ENCODE data around the gene ZBTB16.

ZBTB16 gene

GRCh38 chr11:114155116-114155515, 95.6 kb downstream of the ZBTB16 start:
- TF ChIP-seq ZNF274 (IDR thresholded peaks at IDR 0.05; ENCODE audit: low read depth, low read length), result no peak
- no peak overlapping the region for H3K4me3 ChIP-seq (ENCODE audit: low read length)

GRCh38 chr11:114156131-114156581, 96.6 kb downstream of the ZBTB16 start:
- no peak overlapping the region for H3K4me3 ChIP-seq (ENCODE audit: low read length)
- TF ChIP-seq ZNF274 (IDR thresholded peaks at IDR 0.05; ENCODE audit: low read depth, low read length), result no peak

- H3K4me3 ChIP-seq (ENCODE audit: low read length), result no peak overlapping the region
- TF ChIP-seq ZNF274 (IDR thresholded peaks at IDR 0.05; ENCODE audit: low read depth, low read length), result no peak
Measured at GRCh38 chr11:114156782-114157181, 97.3 kb downstream of the ZBTB16 start.

GRCh38 chr11:114157476-114158050, 98.1 kb downstream of the ZBTB16 start:
- no peak for TF ChIP-seq ZNF274 (IDR thresholded peaks at IDR 0.05; ENCODE audit: low read depth, low read length)

GRCh38 chr11:114158421-114158820, 98.9 kb downstream of the ZBTB16 start:
- TF ChIP-seq ZNF274 (IDR thresholded peaks at IDR 0.05; ENCODE audit: low read depth, low read length), result no peak

More at GRCh38 chr11:114157476-114158050, 98.1 kb downstream of the ZBTB16 start:
- no peak overlapping the region for H3K4me3 ChIP-seq (ENCODE audit: low read length)

GRCh38 chr11:114158886-114159285, 99.4 kb downstream of the ZBTB16 start:
- TF ChIP-seq ZNF274 (IDR thresholded peaks at IDR 0.05; ENCODE audit: low read depth, low read length), result no peak
- no peak overlapping the region for H3K4me3 ChIP-seq (ENCODE audit: low read length)

More at GRCh38 chr11:114158421-114158820, 98.9 kb downstream of the ZBTB16 start:
- no peak overlapping the region for H3K4me3 ChIP-seq (ENCODE audit: low read length)

GRCh38 chr11:114159320-114159719, 99.8 kb downstream of the ZBTB16 start:
- no peak for TF ChIP-seq ZNF274 (IDR thresholded peaks at IDR 0.05; ENCODE audit: low read depth, low read length)
- no peak overlapping the region for H3K4me3 ChIP-seq (ENCODE audit: low read length)

- TF ChIP-seq ZNF274 (IDR thresholded peaks at IDR 0.05; ENCODE audit: low read depth, low read length), result no peak
- no peak overlapping the region for H3K4me3 ChIP-seq (ENCODE audit: low read length)
Measured at GRCh38 chr11:114159802-114160632, 100.5 kb downstream of the ZBTB16 start.

GRCh38 chr11:114160894-114161293, 101.4 kb downstream of the ZBTB16 start:
- TF ChIP-seq ZNF274 (IDR thresholded peaks at IDR 0.05; ENCODE audit: low read depth, low read length), result no peak
- H3K4me3 ChIP-seq (ENCODE audit: low read length), result no peak overlapping the region

GRCh38 chr11:114161486-114162250, 102.2 kb downstream of the ZBTB16 start:
- TF ChIP-seq ZNF274 (IDR thresholded peaks at IDR 0.05; ENCODE audit: low read depth, low read length), result no peak

GRCh38 chr11:114162719-114163123, 103.2 kb downstream of the ZBTB16 start:
- TF ChIP-seq ZNF274 (IDR thresholded peaks at IDR 0.05; ENCODE audit: low read depth, low read length), result no peak
- H3K4me3 ChIP-seq (ENCODE audit: low read length), result no peak overlapping the region

More at GRCh38 chr11:114161486-114162250, 102.2 kb downstream of the ZBTB16 start:
- H3K4me3 ChIP-seq (ENCODE audit: low read length), result no peak overlapping the region

GRCh38 chr11:114163229-114163631, 103.7 kb downstream of the ZBTB16 start:
- no peak for TF ChIP-seq ZNF274 (IDR thresholded peaks at IDR 0.05; ENCODE audit: low read depth, low read length)
- no peak overlapping the region for H3K4me3 ChIP-seq (ENCODE audit: low read length)

GRCh38 chr11:114163830-114164401, 104.4 kb downstream of the ZBTB16 start:
- no peak overlapping the region for H3K4me3 ChIP-seq (ENCODE audit: low read length)
- no peak for TF ChIP-seq ZNF274 (IDR thresholded peaks at IDR 0.05; ENCODE audit: low read depth, low read length)

GRCh38 chr11:114164546-114164945, 105.0 kb downstream of the ZBTB16 start:
- no peak for TF ChIP-seq ZNF274 (IDR thresholded peaks at IDR 0.05; ENCODE audit: low read depth, low read length)

More at GRCh38 chr11:114164546-114164945, 105.0 kb downstream of the ZBTB16 start:
- no peak overlapping the region for H3K4me3 ChIP-seq (ENCODE audit: low read length)

Measured in GM08714 (cell line).